ENCODE measurements around the gene PNPLA2.

PNPLA2 gene

GRCh38 chr11:815675-816432 is 2.9 kb upstream of the PNPLA2 start:
- in situ Hi-C loops (cut with MboI; ENCODE audit: low sequenced_read_pairs) = no loop called here

- in situ Hi-C loops (cut with MboI; ENCODE audit: low sequenced_read_pairs) = no loop called here
These were observed 2.3 kb upstream of the PNPLA2 start for GRCh38 chr11:816433-816779.

GRCh38 chr11:819129-819931 is 616 bp downstream of the PNPLA2 start:
- in situ Hi-C loops (cut with MboI; ENCODE audit: low sequenced_read_pairs) = no loop called here

GRCh38 chr11:819943-820649 is 1.4 kb downstream of the PNPLA2 start:
- in situ Hi-C loops (cut with MboI; ENCODE audit: low sequenced_read_pairs) = no loop called here

GRCh38 chr11:820655-821511 is 2.2 kb downstream of the PNPLA2 start:
- in situ Hi-C loops (cut with MboI; ENCODE audit: low sequenced_read_pairs) = no loop called here

- in situ Hi-C loops (cut with MboI; ENCODE audit: low sequenced_read_pairs) = no loop called here
These were observed 3.0 kb downstream of the PNPLA2 start for GRCh38 chr11:821512-822371.

GRCh38 chr11:823441-824291 is 5.0 kb downstream of the PNPLA2 start:
- in situ Hi-C loops (cut with MboI; ENCODE audit: low sequenced_read_pairs) = no loop called here

- in situ Hi-C loops (cut with MboI; ENCODE audit: low sequenced_read_pairs) = no loop called here
These were observed 5.7 kb downstream of the PNPLA2 start for GRCh38 chr11:824292-824880.

- in situ Hi-C loops (cut with MboI; ENCODE audit: low sequenced_read_pairs) = no loop called here
These were observed 6.2 kb downstream of the PNPLA2 start for GRCh38 chr11:824942-825341.

GRCh38 chr11:825366-826226 is 6.9 kb downstream of the PNPLA2 start:
- in situ Hi-C loops (cut with MboI; ENCODE audit: low sequenced_read_pairs) = no loop called here

GRCh38 chr11:826227-826621 is 7.5 kb downstream of the PNPLA2 start:
- in situ Hi-C loops (cut with MboI; ENCODE audit: low sequenced_read_pairs) = no loop called here

GRCh38 chr11:826836-827145 is 8.1 kb downstream of the PNPLA2 start:
- in situ Hi-C loops (cut with MboI; ENCODE audit: low sequenced_read_pairs) = no loop called here

GRCh38 chr11:827146-827896 is 8.6 kb downstream of the PNPLA2 start:
- in situ Hi-C loops (cut with MboI; ENCODE audit: low sequenced_read_pairs) = no loop called here

- in situ Hi-C loops (cut with MboI; ENCODE audit: low sequenced_read_pairs) = no loop called here
These were observed 9.1 kb downstream of the PNPLA2 start, which contains the start of gene CRACR2B for GRCh38 chr11:827897-828192. TSS of gene CRACR2B (plus strand) at chr11:827919. CDS start at chr11:828608, 689 bp downstream.

- in situ Hi-C loops (cut with MboI; ENCODE audit: low sequenced_read_pairs) = no loop called here
These were observed 9.9 kb downstream of the PNPLA2 start for GRCh38 chr11:828506-829175.

GRCh38 chr11:829176-829846 is 10.6 kb downstream of the PNPLA2 start:
- in situ Hi-C loops (cut with MboI; ENCODE audit: low sequenced_read_pairs) = no loop called here
